ENCODE measurements around the gene NUP85. TPM values are rescaled to one million over a fixed set of nuclear protein-coding genes. Genes with fewer than 3 reads are reported as not detected.

The NUP85 gene
- polyA plus RNA-seq, 1 of the 3 experiments (the other 2 are of a cell fraction): 80.5 TPM

DNA sequence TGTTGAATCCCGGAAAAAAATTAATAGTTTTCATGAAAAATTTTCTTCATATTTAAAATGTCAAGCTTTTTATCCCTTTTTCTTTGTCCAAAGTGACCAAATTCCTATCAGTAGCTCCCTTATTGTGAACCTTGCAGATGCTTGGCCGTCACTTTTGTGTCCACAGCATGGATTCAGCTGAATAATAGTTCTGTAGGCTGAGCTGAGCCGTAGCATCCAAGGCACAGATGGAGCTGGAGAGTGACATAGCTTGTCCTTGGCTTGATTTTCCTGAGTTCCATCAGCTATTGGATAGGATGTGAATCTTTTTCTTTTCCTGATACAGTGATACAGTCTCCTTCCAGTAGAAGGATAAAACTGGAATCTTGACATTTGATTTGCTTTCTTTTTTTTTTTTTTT, 3.6 kb downstream of the NUP85 start:
- Histone ChIP-seq H3K9ac (no peak overlapping the region), H3K4me3 (ENCODE audit: low read depth in 2 of 2, low read length in 1 of 2) (no peak overlapping the region), H3K4me2 (no peak overlapping the region), H3K79me2 (ENCODE audit: insufficient read depth) (peaks cover 66% of the 10 kb centered on the region), H3K27me3 (ENCODE audit: insufficient read depth) (no peaks in the 10 kb centered on the region), H3K9me2 (no peaks in the 10 kb centered on the region), H3K36me3 (replicated peaks in 1 of 2; ENCODE audit: control insufficient read depth in 1 of 2, insufficient read depth in 2 of 2, low read length in 1 of 2) (peaks cover 27 to 53% of the 10 kb centered on the region in 2 experiments), H3K9me3 (no peaks in the 10 kb centered on the region), H3K4me1 (ENCODE audit: control insufficient read depth in 1 of 2, insufficient read depth in 2 of 2, low read depth in 1 of 2, low read length in 1 of 2) (peaks cover 4 to 6% of the 10 kb centered on the region in 2 experiments; a peak in 1 of 4 replicates), H4K20me1 (ENCODE audit: insufficient read depth) (no peaks in the 10 kb centered on the region; the same call in 1 of the 2 replicates), H3K27ac (ENCODE audit: low read depth in 2 of 2, low read length in 1 of 2) (no peak overlapping the region), H2AFZ (ENCODE audit: low read depth) (no peak overlapping the region), H3F3A (replicated peaks; ENCODE audit: insufficient read depth) (peaks cover 17% of the 10 kb centered on the region)
- POLR2A ChIA-PET: interaction anchor here (1.2 kb wide), 1 partner anchor 9 kb away, joined by 4 read pairs; no protein-coding TSS in a partner anchor
- no peak for DNase-seq
- TF ChIP-seq RXRA (IDR thresholded peaks at IDR 0.05; ENCODE audit: borderline replicate concordance, low read depth): no peak
- no peak for TF ChIP-seq MEF2A (IDR thresholded peaks at IDR 0.05; ENCODE audit: borderline replicate concordance, low read depth)
- CTCF ChIA-PET: interaction anchor here (1.2 to 1.8 kb wide), 3 partner anchors 30 to 95 kb away, joined by 3 to 13 read pairs (median 5); no protein-coding TSS in a partner anchor
- 91% methylated on average over 3 of the region's 3 CpGs for WGBS (ENCODE audit: low lambda C conversion rate)

DNA sequence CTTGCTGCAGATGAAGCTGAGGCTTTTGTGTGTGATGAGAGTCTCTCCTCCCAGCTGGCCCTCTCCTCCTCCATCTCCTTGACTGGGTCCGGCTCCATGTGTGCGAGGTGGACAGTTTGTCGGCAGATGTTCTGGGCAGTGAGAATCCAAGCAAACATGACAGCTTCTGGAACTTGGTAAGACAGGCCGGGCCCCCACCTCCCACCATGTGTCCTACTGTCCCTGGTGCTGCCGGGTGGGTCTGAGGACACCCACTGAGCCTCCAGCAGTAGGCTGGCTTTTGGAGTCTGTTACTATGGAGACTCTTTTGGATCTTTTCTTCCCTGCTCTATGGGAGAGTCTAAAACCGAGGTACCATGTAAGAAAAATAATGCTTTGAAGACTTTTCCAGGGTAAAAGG, 12.7 kb downstream of the NUP85 start:
- H3K27me3 ChIP-seq (ENCODE audit: insufficient read depth): no peaks in the 10 kb centered on the region
- H2AFZ ChIP-seq (ENCODE audit: low read depth): no peak overlapping the region
- TF ChIP-seq TCF12 (IDR thresholded peaks at IDR 0.05): no peak
- TF ChIP-seq, protein P1, sequence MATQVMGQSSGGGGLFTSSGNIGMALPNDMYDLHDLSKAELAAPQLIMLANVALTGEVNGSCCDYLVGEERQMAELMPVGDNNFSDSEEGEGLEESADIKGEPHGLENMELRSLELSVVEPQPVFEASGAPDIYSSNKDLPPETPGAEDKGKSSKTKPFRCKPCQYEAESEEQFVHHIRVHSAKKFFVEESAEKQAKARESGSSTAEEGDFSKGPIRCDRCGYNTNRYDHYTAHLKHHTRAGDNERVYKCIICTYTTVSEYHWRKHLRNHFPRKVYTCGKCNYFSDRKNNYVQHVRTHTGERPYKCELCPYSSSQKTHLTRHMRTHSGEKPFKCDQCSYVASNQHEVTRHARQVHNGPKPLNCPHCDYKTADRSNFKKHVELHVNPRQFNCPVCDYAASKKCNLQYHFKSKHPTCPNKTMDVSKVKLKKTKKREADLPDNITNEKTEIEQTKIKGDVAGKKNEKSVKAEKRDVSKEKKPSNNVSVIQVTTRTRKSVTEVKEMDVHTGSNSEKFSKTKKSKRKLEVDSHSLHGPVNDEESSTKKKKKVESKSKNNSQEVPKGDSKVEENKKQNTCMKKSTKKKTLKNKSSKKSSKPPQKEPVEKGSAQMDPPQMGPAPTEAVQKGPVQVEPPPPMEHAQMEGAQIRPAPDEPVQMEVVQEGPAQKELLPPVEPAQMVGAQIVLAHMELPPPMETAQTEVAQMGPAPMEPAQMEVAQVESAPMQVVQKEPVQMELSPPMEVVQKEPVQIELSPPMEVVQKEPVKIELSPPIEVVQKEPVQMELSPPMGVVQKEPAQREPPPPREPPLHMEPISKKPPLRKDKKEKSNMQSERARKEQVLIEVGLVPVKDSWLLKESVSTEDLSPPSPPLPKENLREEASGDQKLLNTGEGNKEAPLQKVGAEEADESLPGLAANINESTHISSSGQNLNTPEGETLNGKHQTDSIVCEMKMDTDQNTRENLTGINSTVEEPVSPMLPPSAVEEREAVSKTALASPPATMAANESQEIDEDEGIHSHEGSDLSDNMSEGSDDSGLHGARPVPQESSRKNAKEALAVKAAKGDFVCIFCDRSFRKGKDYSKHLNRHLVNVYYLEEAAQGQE (IDR thresholded peaks at IDR 0.05; ENCODE audit: low read depth, low read length): no peak
- TF ChIP-seq, protein P2, sequence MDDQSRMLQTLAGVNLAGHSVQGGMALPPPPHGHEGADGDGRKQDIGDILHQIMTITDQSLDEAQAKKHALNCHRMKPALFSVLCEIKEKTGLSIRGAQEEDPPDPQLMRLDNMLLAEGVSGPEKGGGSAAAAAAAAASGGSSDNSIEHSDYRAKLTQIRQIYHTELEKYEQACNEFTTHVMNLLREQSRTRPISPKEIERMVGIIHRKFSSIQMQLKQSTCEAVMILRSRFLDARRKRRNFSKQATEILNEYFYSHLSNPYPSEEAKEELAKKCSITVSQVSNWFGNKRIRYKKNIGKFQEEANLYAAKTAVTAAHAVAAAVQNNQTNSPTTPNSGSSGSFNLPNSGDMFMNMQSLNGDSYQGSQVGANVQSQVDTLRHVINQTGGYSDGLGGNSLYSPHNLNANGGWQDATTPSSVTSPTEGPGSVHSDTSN (IDR thresholded peaks at IDR 0.05): no peak
- no peak for TF ChIP-seq RAD21 (IDR thresholded peaks at IDR 0.05; ENCODE audit: low read length)
- TF ChIP-seq NRF1 (IDR thresholded peaks at IDR 0.05; ENCODE audit: low read depth, low read length): no peak
- TF ChIP-seq, protein P3, sequence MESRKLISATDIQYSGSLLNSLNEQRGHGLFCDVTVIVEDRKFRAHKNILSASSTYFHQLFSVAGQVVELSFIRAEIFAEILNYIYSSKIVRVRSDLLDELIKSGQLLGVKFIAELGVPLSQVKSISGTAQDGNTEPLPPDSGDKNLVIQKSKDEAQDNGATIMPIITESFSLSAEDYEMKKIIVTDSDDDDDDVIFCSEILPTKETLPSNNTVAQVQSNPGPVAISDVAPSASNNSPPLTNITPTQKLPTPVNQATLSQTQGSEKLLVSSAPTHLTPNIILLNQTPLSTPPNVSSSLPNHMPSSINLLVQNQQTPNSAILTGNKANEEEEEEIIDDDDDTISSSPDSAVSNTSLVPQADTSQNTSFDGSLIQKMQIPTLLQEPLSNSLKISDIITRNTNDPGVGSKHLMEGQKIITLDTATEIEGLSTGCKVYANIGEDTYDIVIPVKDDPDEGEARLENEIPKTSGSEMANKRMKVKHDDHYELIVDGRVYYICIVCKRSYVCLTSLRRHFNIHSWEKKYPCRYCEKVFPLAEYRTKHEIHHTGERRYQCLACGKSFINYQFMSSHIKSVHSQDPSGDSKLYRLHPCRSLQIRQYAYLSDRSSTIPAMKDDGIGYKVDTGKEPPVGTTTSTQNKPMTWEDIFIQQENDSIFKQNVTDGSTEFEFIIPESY (IDR thresholded peaks at IDR 0.05; ENCODE audit: borderline replicate concordance, low read depth): no peak
- no peak for TF ChIP-seq EZH2phosphoT487 (IDR thresholded peaks at IDR 0.05; ENCODE audit: borderline replicate concordance, low read depth)
- TF ChIP-seq, protein P4, sequence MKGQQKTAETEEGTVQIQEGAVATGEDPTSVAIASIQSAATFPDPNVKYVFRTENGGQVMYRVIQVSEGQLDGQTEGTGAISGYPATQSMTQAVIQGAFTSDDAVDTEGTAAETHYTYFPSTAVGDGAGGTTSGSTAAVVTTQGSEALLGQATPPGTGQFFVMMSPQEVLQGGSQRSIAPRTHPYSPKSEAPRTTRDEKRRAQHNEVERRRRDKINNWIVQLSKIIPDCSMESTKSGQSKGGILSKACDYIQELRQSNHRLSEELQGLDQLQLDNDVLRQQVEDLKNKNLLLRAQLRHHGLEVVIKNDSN (IDR thresholded peaks at IDR 0.05; ENCODE audit: borderline replicate concordance, low read depth): no peak
- WGBS (ENCODE audit: low lambda C conversion rate): 99% methylated on average over 2 of the region's 6 CpGs
- no peaks in the 10 kb centered on the region for H3K9me2 ChIP-seq
- no peak overlapping the region for H3K27ac ChIP-seq (ENCODE audit: low read depth in 2 of 2, low read length in 1 of 2)
- H3F3A ChIP-seq (replicated peaks; ENCODE audit: insufficient read depth): peaks cover 5% of the 10 kb centered on the region
- H3K4me1 ChIP-seq (ENCODE audit: control insufficient read depth in 1 of 2, insufficient read depth in 2 of 2, low read depth in 1 of 2, low read length in 1 of 2): no peaks in the 10 kb centered on the region
- ChIA-PET CTCF (interaction anchor here (1.0 to 14.9 kb wide), 5 partner anchors 11 to 104 kb away, joined by 3 to 136 read pairs (median 3); partner anchors contain the start of gene MIF4GD), POLR2A (interaction anchor here (1.8 kb wide), 1 partner anchor 9 kb away, joined by 4 read pairs; no protein-coding TSS in a partner anchor)
- no peak overlapping the region for H3K4me3 ChIP-seq (ENCODE audit: low read depth in 2 of 2, low read length in 1 of 2)
- H4K20me1 ChIP-seq (ENCODE audit: insufficient read depth): no peaks in the 10 kb centered on the region
- peaks cover 32 to 65% of the 10 kb centered on the region in 2 experiments for H3K36me3 ChIP-seq (replicated peaks in 1 of 2; ENCODE audit: control insufficient read depth in 1 of 2, insufficient read depth in 2 of 2, low read length in 1 of 2)
- no peak overlapping the region for H3K9ac ChIP-seq
- no peak overlapping the region for H3K4me2 ChIP-seq
- peaks cover 17% of the 10 kb centered on the region; the same call in 1 of the 2 replicates for H3K79me2 ChIP-seq (ENCODE audit: insufficient read depth)
- H3K9me3 ChIP-seq: no peaks in the 10 kb centered on the region
- DNase-seq: no peak

All from SK-N-SH (cell line).